Colonic mucosa (tissue), 4 donors: Measurements from ENCODE around the gene ANKRD11. TPM values are rescaled to one million over a fixed set of nuclear protein-coding genes. Genes with fewer than 3 reads are reported as not detected.

Source experiments
- DNase-seq: peaks from one replicate; pipeline ENCODE4 v3.0.0-alpha.2; 2020
- H3K27ac ChIP-seq: fragments of 200-600 bp; one replicate; pipeline ENCODE4 v1.8.0; 2021
- H3K27me3 ChIP-seq: fragments of 200-600 bp; one replicate; pipeline ENCODE4 v1.8.0; 2021
- H3K36me3 ChIP-seq: fragments of 200-600 bp; one replicate; pipeline ENCODE4 v1.8.0; 2021
- H3K4me1 ChIP-seq: fragments of 200-600 bp; one replicate; pipeline ENCODE4 v1.8.0; 2021; ENCODE audit warnings: mild to moderate bottlenecking
- H3K4me3 ChIP-seq: fragments of 200-600 bp; one replicate; pipeline ENCODE4 v1.8.0; 2021
- H3K9ac ChIP-seq, 2 donors: one replicate each; pipeline ENCODE4 v1.7.0; 2013; ENCODE audit warnings: control low read depth in 2 of 2, low read depth in 2 of 2, low read length in 2 of 2
- H3K9me3 ChIP-seq: fragments of 200-600 bp; one replicate; pipeline ENCODE4 v1.8.0; 2021
- intact Hi-C: fragments of 100-400 bp; cut with DNase I; formaldehyde crosslinking; loops from one replicate; pipeline ENCODE4 v1.14.1; 2022
- total RNA-seq, 2 donors: library from RNA; stranded (reverse); fragmentation: NEBNext Ultra II Directional in 1 of 2; extraction: Animal tissue kit (Norgen Biotek cat#: 25700) in 1 of 2; gene quantifications; one replicate each; pipeline ENCODE4 v1.2.1, GENCODE V29; 2021
- TF ChIP-seq, protein P1 (sequence below): fragments of 200-600 bp; IDR thresholded peaks from one replicate; pipeline ENCODE4 v1.8.0; 2022; ENCODE audit warnings: antibody characterized with exemption, mild to moderate bottlenecking
- donor health status: healthy.
- donor health status: DM: no; HTN: no; CAD: no.
- donor health status: DM: no; HTN: no; CAD: no.

ANKRD11 gene
- total RNA-seq, 2 donors from 2014 or later, result 69.4 to 129 TPM

DNA sequence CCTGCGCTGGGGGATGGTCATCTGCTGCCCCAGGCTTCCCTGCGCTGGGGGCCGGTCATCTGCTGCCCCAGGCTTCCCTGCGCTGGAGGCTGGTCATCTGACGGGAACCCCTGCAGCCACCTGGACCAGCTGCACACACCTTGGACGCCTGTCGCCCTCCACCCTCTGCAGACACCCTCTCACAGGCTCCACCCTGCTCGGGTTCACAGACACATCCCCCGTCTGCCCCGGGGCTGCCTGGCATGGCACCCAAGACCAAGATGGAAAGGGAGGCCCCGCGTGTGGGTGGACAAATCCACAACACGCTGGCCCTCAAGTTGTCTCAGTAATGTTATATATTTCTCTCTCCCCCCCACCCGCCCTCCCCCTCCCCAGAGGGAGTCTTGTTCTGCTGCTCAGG lies 89.6 kb downstream of the ANKRD11 start:
- DNase-seq, result no peak
- no peak overlapping the region for H3K9ac ChIP-seq
- no peak overlapping the region for H3K4me3 ChIP-seq
- no peaks in the 10 kb centered on the region for H3K27me3 ChIP-seq
- H3K27ac ChIP-seq, result no peak overlapping the region
- no peaks in the 10 kb centered on the region for H3K4me1 ChIP-seq
- no peaks in the 10 kb centered on the region for H3K36me3 ChIP-seq
- H3K9me3 ChIP-seq, result no peaks in the 10 kb centered on the region
- intact Hi-C loops, result no loop called here
- TF ChIP-seq, protein P1, sequence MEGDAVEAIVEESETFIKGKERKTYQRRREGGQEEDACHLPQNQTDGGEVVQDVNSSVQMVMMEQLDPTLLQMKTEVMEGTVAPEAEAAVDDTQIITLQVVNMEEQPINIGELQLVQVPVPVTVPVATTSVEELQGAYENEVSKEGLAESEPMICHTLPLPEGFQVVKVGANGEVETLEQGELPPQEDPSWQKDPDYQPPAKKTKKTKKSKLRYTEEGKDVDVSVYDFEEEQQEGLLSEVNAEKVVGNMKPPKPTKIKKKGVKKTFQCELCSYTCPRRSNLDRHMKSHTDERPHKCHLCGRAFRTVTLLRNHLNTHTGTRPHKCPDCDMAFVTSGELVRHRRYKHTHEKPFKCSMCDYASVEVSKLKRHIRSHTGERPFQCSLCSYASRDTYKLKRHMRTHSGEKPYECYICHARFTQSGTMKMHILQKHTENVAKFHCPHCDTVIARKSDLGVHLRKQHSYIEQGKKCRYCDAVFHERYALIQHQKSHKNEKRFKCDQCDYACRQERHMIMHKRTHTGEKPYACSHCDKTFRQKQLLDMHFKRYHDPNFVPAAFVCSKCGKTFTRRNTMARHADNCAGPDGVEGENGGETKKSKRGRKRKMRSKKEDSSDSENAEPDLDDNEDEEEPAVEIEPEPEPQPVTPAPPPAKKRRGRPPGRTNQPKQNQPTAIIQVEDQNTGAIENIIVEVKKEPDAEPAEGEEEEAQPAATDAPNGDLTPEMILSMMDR, result no peak

DNA sequence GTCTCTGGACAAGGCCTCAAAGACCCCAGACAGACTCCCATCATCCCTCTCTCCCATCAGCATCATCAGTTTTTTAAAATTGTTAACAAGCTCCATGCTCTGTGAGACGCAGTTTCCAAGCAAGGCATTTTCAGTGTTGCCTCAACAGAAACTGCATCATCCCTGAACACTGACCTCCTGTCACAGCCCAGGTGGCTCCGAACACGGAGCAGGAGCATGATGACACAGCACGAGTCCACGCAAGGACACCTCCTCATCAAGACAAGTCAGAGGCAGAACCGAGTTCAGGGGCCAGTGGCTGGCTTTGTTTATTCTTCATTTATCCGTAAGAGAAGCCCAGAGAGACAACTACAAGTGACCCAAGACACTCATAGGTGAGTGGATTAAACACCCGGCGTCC lies 91.4 kb downstream of the ANKRD11 start:
- Histone ChIP-seq H3K9ac (no peak overlapping the region), H3K36me3 (no peaks in the 10 kb centered on the region), H3K4me1 (peaks cover 6% of the 10 kb centered on the region), H3K4me3 (no peak overlapping the region), H3K27me3 (no peaks in the 10 kb centered on the region), H3K27ac (no peak overlapping the region), H3K9me3 (no peaks in the 10 kb centered on the region)
- intact Hi-C loops, result no loop called here
- DNase-seq, result no peak
- TF ChIP-seq, protein P1, result no peak

DNA sequence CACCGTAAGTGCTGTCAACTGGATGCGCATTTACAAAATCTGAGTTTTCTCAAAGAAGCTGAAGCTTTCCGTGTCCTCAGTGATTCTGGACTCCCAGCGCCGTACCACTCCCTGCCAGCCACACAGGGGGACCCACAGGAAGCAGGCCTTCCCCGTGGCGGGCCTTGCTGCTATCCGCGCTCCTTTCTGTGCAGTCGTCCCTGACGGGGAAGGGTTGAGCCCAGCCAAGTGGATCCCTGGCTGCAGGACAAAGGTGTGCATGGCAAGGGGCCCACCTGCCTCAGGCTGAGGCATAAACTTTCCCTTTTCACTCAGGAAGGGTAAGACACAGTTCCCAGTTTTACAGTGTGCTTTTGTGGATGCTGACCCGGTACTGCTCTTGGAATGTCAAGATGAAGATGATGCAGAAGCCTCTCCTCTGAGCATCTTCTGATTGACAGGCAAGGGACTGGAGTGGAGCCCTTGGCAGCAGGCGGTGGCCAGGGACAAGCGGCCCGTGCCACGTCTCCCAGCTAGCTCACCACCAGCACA lies 93.0 kb downstream of the ANKRD11 start:
- H3K4me3 ChIP-seq, result no peak overlapping the region
- DNase-seq, result no peak
- no peak overlapping the region for H3K9ac ChIP-seq
- TF ChIP-seq, protein P1, result no peak
- H3K9me3 ChIP-seq, result no peaks in the 10 kb centered on the region
- no peaks in the 10 kb centered on the region for H3K36me3 ChIP-seq
- intact Hi-C loops, result no loop called here
- no peaks in the 10 kb centered on the region for H3K27me3 ChIP-seq
- no peak overlapping the region for H3K27ac ChIP-seq
- H3K4me1 ChIP-seq, result peaks cover 6% of the 10 kb centered on the region

DNA sequence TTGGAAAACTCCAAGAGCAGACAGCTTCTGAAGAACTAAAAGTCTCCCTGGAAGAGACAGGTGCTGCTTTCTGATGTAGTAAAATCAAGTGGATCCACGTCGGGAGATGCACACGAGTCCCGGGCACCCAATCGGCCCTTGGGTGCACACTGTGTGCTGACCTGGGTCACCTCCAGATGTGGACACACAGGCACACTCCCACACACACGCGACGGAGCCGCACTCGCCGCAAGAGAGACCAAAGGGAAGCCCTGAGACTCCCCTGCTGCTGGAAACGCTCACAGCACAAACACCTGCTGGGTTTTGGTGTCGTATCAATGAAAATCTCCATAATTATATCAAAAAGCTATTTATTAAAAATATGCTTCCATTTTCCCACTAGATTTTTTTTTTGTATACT lies 94.2 kb downstream of the ANKRD11 start:
- H3K36me3 ChIP-seq, result no peaks in the 10 kb centered on the region
- DNase-seq, result no peak
- no peak overlapping the region for H3K27ac ChIP-seq
- H3K27me3 ChIP-seq, result no peaks in the 10 kb centered on the region
- H3K9me3 ChIP-seq, result no peaks in the 10 kb centered on the region
- intact Hi-C loops, result no loop called here
- H3K4me3 ChIP-seq, result no peak overlapping the region
- TF ChIP-seq, protein P1, result no peak
- peaks cover 6% of the 10 kb centered on the region for H3K4me1 ChIP-seq
- no peak overlapping the region for H3K9ac ChIP-seq

DNA sequence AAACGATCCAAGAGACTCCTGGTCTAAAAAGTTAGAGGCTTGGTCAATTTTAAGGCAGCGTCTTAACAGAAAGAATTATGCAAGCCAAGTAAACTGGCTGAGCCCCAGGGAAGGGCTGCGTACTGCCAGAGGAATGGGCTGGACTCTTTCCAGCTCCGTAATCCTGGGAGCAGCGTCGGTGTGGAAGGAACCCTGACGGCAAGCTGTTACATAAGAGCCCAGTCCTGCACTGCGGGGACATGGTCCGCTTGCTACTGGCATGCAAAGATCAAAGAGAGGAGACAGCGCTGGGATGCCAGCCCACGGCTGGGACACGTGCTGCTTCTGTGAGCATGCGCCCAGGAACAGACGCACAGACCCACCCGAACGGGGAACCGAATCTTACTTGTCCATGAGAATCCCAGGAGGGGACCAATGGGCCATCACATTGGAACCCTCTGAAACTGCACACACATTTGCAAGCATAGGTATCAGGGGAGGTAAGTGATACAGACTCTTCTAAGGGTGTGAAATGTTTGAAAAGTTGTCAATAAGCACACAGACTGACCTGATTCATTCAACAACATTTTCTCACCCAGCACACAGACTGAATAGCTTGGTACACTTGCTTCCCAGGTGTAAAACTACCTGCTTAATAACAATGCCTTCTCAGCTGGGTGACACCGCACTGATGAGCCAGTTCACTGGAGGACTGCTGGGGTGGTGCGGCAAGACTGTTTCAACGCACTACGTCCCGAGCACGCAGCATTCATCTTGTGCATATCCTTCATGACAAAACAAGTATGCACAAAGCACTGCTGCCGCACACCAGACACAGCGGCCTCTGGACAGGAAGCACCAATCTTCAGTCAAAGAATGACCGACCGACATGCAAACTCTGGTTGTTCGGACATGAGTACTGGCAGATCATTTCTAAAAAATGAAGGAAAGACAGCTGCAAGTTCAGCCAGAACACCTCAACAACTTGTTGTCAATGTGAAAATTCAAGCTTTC lies 94.9 kb downstream of the ANKRD11 start:
- peaks cover 6% of the 10 kb centered on the region for H3K4me1 ChIP-seq
- no peak overlapping the region for H3K4me3 ChIP-seq
- H3K27ac ChIP-seq, result no peak overlapping the region
- H3K9me3 ChIP-seq, result no peaks in the 10 kb centered on the region
- TF ChIP-seq, protein P1, result no peak
- H3K9ac ChIP-seq, result peak overlapping the region in 1 of 2 donors; percentile 15
- peak; percentile 78 for DNase-seq
- H3K27me3 ChIP-seq, result no peaks in the 10 kb centered on the region
- no peaks in the 10 kb centered on the region for H3K36me3 ChIP-seq
- intact Hi-C loops, result no loop called here
